Neural crest cell (in vitro differentiated cells): ENCODE measurements around the gene PIK3C2B. TPM values are rescaled to one million over a fixed set of nuclear protein-coding genes. Genes with fewer than 3 reads are reported as not detected.

Source experiments
- DNase-seq: peaks from one replicate; pipeline ENCODE4 v3.0.0; 2021; ENCODE audit warnings: low read depth, mixed read lengths, low spot score
- H3K27ac Mint-ChIP-seq: one replicate; pipeline ENCODE4 v1.8.0; 2021; ENCODE audit warnings: mild to moderate bottlenecking, mixed read lengths; ENCODE audit not compliant: unreplicated experiment
- H3K27me3 Mint-ChIP-seq: 2 replicates; pipeline ENCODE4 v1.8.0; 2021; ENCODE audit warnings: low read depth, mild to moderate bottlenecking, mixed read lengths
- H3K36me3 Mint-ChIP-seq: 2 replicates; pipeline ENCODE4 v1.8.0; 2021; ENCODE audit warnings: low read depth, mild to moderate bottlenecking, mixed read lengths
- H3K4me1 Mint-ChIP-seq: 2 replicates; pipeline ENCODE4 v1.8.0; 2021; ENCODE audit warnings: mixed read lengths
- H3K4me3 Mint-ChIP-seq: one replicate; pipeline ENCODE4 v1.8.0; 2021; ENCODE audit warnings: mild to moderate bottlenecking, mixed read lengths
- H3K9me3 Mint-ChIP-seq: 2 replicates; pipeline ENCODE4 v1.8.0; 2021; ENCODE audit warnings: mixed read lengths
- CTCF ChIP-seq: fragments of 200-600 bp; sonication (generic); conservative IDR thresholded peaks from 2 replicates; pipeline ENCODE4 v1.5.0; 2021; ENCODE audit warnings: antibody characterized with exemption, mild to moderate bottlenecking
- total RNA-seq: library from RNA; stranded (reverse); gene quantifications from 2 replicates; pipeline ENCODE4 v1.2.1, GENCODE V29; 2021

Gene PIK3C2B
- total RNA-seq, 1 donor from 2014 or later: 71.7 TPM

- no peak for TF ChIP-seq CTCF
- no peak for DNase-seq
- Mint-ChIP-seq H3K9me3 (no peaks in the 10 kb centered on the region), H3K4me1 (peaks cover 21% of the 10 kb centered on the region), H3K27me3 (peaks cover 3% of the 10 kb centered on the region), H3K36me3 (no peaks in the 10 kb centered on the region), H3K4me3 (peak overlapping the region; percentile 4), H3K27ac (no peak overlapping the region)
These were observed 5.2 kb upstream of the PIK3C2B start for GRCh38 chr1:204499511-204500468.

- Mint-ChIP-seq H3K27me3 (peaks cover 3% of the 10 kb centered on the region), H3K4me3 (no peak overlapping the region), H3K4me1 (peaks cover 18% of the 10 kb centered on the region), H3K9me3 (no peaks in the 10 kb centered on the region), H3K27ac (no peak overlapping the region), H3K36me3 (no peaks in the 10 kb centered on the region)
- DNase-seq: no peak
- no peak for TF ChIP-seq CTCF
These were observed 4.4 kb upstream of the PIK3C2B start for GRCh38 chr1:204498981-204499380.

GRCh38 chr1:204495777-204496176 lies 1.2 kb upstream of the PIK3C2B start:
- H3K4me1 Mint-ChIP-seq: peaks cover 34% of the 10 kb centered on the region
- H3K9me3 Mint-ChIP-seq: no peaks in the 10 kb centered on the region
- no peaks in the 10 kb centered on the region for H3K27me3 Mint-ChIP-seq
- no peaks in the 10 kb centered on the region for H3K36me3 Mint-ChIP-seq
- H3K4me3 Mint-ChIP-seq: peak overlapping the region; percentile 98
- TF ChIP-seq CTCF: no peak
- no peak for DNase-seq
- no peak overlapping the region for H3K27ac Mint-ChIP-seq

- no peaks in the 10 kb centered on the region for H3K36me3 Mint-ChIP-seq
- H3K4me3 Mint-ChIP-seq: peak overlapping the region; percentile 98
- TF ChIP-seq CTCF: no peak
- DNase-seq: no peak
- H3K27ac Mint-ChIP-seq: peak overlapping the region; percentile 81
- H3K27me3 Mint-ChIP-seq: no peaks in the 10 kb centered on the region
- H3K9me3 Mint-ChIP-seq: no peaks in the 10 kb centered on the region
- H3K4me1 Mint-ChIP-seq: peaks cover 39% of the 10 kb centered on the region
These were observed 611 bp upstream of the PIK3C2B start for GRCh38 chr1:204495078-204495753.

GRCh38 chr1:204493984-204494280 lies 673 bp downstream of the PIK3C2B start:
- Mint-ChIP-seq H3K4me1 (peaks cover 39% of the 10 kb centered on the region), H3K27ac (peak overlapping the region; percentile 97)
- DNase-seq: no peak

More at GRCh38 chr1:204493984-204494280, 673 bp downstream of the PIK3C2B start:
- Mint-ChIP-seq H3K36me3 (no peaks in the 10 kb centered on the region), H3K9me3 (no peaks in the 10 kb centered on the region), H3K27me3 (no peaks in the 10 kb centered on the region), H3K4me3 (peak overlapping the region; percentile 98)
- no peak for TF ChIP-seq CTCF
